HEK293T (cell line): Measurements from ENCODE around the gene ADGRD1.

Experiments
- ARNT ChIP-seq: fragments of 450-650 bp; IDR thresholded peaks from 2 replicates; pipeline ENCODE4 v1.6.1; 2017; ENCODE audit warnings: mild to moderate bottlenecking
- BHLHE40 ChIP-seq: fragments of 450-650 bp; IDR thresholded peaks from 2 replicates; pipeline ENCODE4 v1.6.1; 2016; ENCODE audit warnings: mild to moderate bottlenecking, moderate library complexity, borderline replicate concordance
- CTBP1 ChIP-seq: fragments of 450-650 bp; IDR thresholded peaks from 2 replicates; pipeline ENCODE4 v1.6.1; 2016; ENCODE audit warnings: borderline replicate concordance
- ELF4 ChIP-seq: fragments of 450-650 bp; IDR thresholded peaks from 2 replicates; pipeline ENCODE4 v1.6.1; 2017; ENCODE audit warnings: antibody characterized with exemption
- FOXA1 ChIP-seq: fragments of 450-650 bp; IDR thresholded peaks from 2 replicates; pipeline ENCODE4 v1.6.1; 2016; ENCODE audit warnings: mild to moderate bottlenecking
- FOXK2 ChIP-seq: fragments of 450-650 bp; IDR thresholded peaks from 2 replicates; pipeline ENCODE4 v1.6.1; 2016; ENCODE audit warnings: mild to moderate bottlenecking
- FOXM1 ChIP-seq: fragments of 450-650 bp; IDR thresholded peaks from 2 replicates; pipeline ENCODE4 v1.6.1; 2017; ENCODE audit warnings: mild to moderate bottlenecking, borderline replicate concordance
- L3MBTL2 ChIP-seq: fragments of 450-650 bp; conservative IDR thresholded peaks from 2 replicates; pipeline ENCODE4 v1.6.1; 2016; ENCODE audit warnings: mild to moderate bottlenecking
- PKNOX1 ChIP-seq: fragments of 450-650 bp; IDR thresholded peaks from 2 replicates; pipeline ENCODE4 v1.6.1; 2016
- SUZ12 ChIP-seq: fragments of 450-650 bp; IDR thresholded peaks from 2 replicates; pipeline ENCODE4 v1.6.1; 2016; ENCODE audit warnings: mild to moderate bottlenecking

GRCh38 chr12:131009595-131010395 lies 56.1 kb downstream of the ADGRD1 start:
- TF ChIP-seq PKNOX1 (no peak), CTBP1 (no peak), FOXM1 (no peak), ARNT (no peak), FOXK2 (no peak), BHLHE40 (no peak), ELF4 (no peak), L3MBTL2 (no peak), SUZ12 (no peak), FOXA1 (no peak)
